GM12874 (cell line): Measurements from ENCODE around the gene MCRIP1.

Experiments
- TF ChIP-seq, protein P1 (sequence below): IDR thresholded peaks from 2 replicates; pipeline ENCODE4 v1.5.1; 2011; ENCODE audit warnings: low read depth, mild to moderate bottlenecking, control low read depth, low read length, moderate library complexity; ENCODE audit not compliant: insufficient read depth

Gene MCRIP1

DNA sequence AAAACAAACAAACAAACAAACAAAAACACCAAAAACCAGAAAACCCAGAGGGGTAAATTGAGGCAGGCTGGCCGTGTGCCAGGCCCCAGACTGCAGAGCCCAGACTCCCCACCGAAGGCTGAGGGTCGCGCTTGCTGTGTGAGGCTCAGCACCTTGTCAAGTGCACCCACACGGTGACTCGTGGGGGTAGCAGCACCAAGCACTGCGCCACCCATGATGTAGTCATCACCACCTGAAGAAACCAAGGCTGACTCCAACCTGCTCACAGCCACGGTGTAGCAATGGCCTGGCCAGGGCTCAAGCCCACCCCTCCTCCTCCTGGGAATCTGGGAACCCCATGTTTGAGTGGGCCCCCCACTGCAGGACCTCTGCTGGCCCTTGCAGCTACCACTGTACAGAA is 11.9 kb downstream of the MCRIP1 start:
- TF ChIP-seq, protein P1, sequence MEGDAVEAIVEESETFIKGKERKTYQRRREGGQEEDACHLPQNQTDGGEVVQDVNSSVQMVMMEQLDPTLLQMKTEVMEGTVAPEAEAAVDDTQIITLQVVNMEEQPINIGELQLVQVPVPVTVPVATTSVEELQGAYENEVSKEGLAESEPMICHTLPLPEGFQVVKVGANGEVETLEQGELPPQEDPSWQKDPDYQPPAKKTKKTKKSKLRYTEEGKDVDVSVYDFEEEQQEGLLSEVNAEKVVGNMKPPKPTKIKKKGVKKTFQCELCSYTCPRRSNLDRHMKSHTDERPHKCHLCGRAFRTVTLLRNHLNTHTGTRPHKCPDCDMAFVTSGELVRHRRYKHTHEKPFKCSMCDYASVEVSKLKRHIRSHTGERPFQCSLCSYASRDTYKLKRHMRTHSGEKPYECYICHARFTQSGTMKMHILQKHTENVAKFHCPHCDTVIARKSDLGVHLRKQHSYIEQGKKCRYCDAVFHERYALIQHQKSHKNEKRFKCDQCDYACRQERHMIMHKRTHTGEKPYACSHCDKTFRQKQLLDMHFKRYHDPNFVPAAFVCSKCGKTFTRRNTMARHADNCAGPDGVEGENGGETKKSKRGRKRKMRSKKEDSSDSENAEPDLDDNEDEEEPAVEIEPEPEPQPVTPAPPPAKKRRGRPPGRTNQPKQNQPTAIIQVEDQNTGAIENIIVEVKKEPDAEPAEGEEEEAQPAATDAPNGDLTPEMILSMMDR: no peak

- TF ChIP-seq, protein P1: no peak
Observed at GRCh38 chr17:81819708-81820107, 13.4 kb downstream of the MCRIP1 start.

DNA sequence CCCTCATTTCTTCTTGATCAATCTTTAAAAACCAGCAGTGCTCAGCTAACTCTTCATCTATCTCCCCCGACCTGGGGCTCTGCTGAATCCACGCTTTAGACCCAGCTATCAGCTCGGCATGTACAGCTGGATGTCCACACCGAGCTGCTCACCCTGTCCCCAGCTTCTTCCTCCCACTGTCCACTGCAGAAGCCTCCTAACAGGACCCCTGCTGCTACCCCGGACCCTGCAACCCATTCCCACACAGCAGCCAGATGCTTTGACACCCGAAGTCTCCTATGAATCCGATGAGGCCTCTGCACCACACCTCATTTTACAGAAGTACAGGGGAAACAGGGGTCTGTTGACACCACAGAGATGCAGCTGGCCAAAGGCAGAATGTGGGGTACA is 15.3 kb downstream of the MCRIP1 start:
- TF ChIP-seq, protein P1: no peak

GRCh38 chr17:81815646-81815986 is 17.5 kb downstream of the MCRIP1 start:
- TF ChIP-seq, protein P1: no peak

DNA sequence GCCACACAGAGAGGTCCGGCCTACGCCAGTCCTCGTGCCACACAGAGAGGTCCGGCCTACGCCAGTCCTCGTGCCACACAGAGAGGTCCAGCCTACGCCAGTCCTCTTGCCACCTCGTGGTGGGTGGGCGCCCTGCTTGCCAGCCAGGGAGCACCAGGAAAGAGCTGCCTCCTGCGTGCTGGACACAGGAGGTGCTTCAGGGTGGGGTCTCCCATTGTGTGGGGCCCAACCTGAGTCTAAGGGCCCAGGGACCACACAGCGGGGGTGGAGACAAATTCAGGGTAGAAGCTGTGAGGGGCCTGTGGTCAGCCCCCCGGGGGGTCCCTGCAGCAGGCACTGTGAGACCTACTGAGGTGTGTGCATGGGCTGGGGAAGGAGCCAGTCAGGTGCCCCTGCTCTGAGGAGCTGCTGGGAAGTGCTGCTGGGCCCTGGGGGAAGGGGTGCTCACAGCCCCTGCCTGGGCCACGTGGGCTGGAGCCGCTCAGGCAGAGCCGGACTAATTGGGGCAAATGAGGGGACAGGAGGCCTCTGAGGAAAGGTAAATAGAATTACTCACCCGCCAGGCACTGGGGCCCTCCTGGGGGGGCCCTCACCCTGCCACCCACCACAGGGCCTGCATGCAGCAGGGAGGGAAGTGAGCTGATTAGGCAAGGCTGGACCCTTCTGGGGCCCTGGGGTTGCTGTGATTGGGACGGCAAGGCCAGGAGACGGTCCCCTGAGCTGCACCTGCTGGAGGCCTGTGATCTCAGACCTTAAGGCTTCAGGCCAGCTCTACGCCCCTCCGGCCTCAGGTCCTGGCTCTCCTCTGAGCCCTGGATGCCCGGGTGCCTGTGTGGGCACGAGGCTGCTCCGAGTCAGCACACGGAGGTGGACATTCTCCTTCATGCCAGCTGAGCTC is 18.1 kb downstream of the MCRIP1 start:
- TF ChIP-seq, protein P1: no peak

- TF ChIP-seq, protein P1: no peak
Observed at GRCh38 chr17:81813861-81814683, 19.0 kb downstream of the MCRIP1 start.

DNA sequence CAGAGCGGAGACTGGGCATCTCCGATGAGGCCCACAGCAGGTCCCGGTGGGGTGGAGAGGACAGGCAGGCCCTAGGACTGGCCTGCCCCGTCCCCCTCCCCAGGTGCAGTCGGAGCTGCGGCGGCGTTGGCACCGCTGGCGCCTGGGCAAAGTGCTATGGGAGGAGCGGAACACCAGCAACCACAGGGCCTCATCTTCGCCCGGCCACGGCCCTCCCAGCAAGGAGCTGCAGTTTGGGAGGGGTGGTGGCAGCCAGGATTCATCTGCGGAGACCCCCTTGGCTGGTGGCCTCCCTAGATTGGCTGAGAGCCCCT is 19.8 kb downstream of the MCRIP1 start:
- TF ChIP-seq, protein P1: no peak
